ENCODE measurements around the gene RASSF4. TPM values are rescaled to one million over a fixed set of nuclear protein-coding genes. Genes with fewer than 3 reads are reported as not detected.

RASSF4 gene
- total and polyA plus RNA-seq, 2 donors (not counting 3 experiments of a cell fraction or from before 2014, with no cell fraction given) = 7.6 to 8.2 TPM

GRCh38 chr10:44965651-44966097 is 6.1 kb downstream of the RASSF4 start:
- H3K27me3 ChIP-seq (ENCODE audit: control insufficient read depth in 2 of 2, insufficient read depth in 2 of 2, low read length in 2 of 2) = no peaks in the 10 kb centered on the region
- no peaks in the 10 kb centered on the region for H3K9me3 ChIP-seq (replicated peaks; ENCODE audit: control insufficient read depth, insufficient read depth, low read length)
- no peaks in the 10 kb centered on the region for H3K4me1 ChIP-seq (ENCODE audit: control insufficient read depth, extremely low read depth, insufficient read depth, low read length)
- H3K4me3 ChIP-seq (replicated peaks in 1 of 3; ENCODE audit: insufficient read depth in 1 of 3, low read depth in 1 of 3, low read length in 3 of 3) = no peak overlapping the region
- intact Hi-C loops (cut with micrococcal nuclease) (no loop called here), dilution Hi-C loops (cut with MboI; ENCODE audit: extremely low pct_ligation_motif_present, low sequenced_read_pairs) (no loop called here)
- BruUV-seq (replicated peaks) = no TSS peak
- FAIRE-seq (no peak), DNase-seq (ENCODE audit: low read depth, low spot score) (no peak)
- H3K9ac ChIP-seq (replicated peaks; ENCODE audit: extremely low read depth, insufficient read depth, low read length) = no peak overlapping the region
- ChIA-PET CTCF (interaction anchor here (0.8 to 1.8 kb wide), 7 partner anchors 10 to 37 kb away, joined by 3 to 8 read pairs (median 3); partner anchors contain the start of genes DEPP1 and ZNF22), POLR2A (interaction anchor here (1.9 kb wide), 1 partner anchor 13 kb away, joined by 8 read pairs; the partner anchor contains the start of gene DEPP1)
- no peak for TF ChIP-seq CTCF (IDR thresholded peaks at IDR 0.05; ENCODE audit: extremely low read depth in 1 of 2, insufficient read depth in 1 of 2, low read depth in 1 of 2, low read length in 2 of 2)
- no peak for TF ChIP-seq MYC (IDR thresholded peaks at IDR 0.05; ENCODE audit: low read depth, low read length)
- TF ChIP-seq MAX (IDR thresholded peaks at IDR 0.05; ENCODE audit: insufficient read depth, insufficient read length) = no peak
- TF ChIP-seq EZH2 (IDR thresholded peaks at IDR 0.05; ENCODE audit: borderline replicate concordance, low read depth, low read length, severe bottlenecking) = no peak
- no peak for TF ChIP-seq POLR2A (IDR thresholded peaks at IDR 0.05; ENCODE audit: low read depth, low read length)
- no peak for TF ChIP-seq JUN (IDR thresholded peaks at IDR 0.05; ENCODE audit: borderline replicate concordance, insufficient read depth, insufficient read length, low read depth)
- no peak for TF ChIP-seq POLR2AphosphoS5 (IDR thresholded peaks at IDR 0.05; ENCODE audit: insufficient read depth, low read depth, low read length)
- no peak for TF ChIP-seq GATA2 (IDR thresholded peaks at IDR 0.05; ENCODE audit: insufficient read depth, insufficient read length, low read depth, low read length)
- TF ChIP-seq FOS (IDR thresholded peaks at IDR 0.05; ENCODE audit: borderline replicate concordance, insufficient read depth, low read length) = no peak
- no peaks in the 10 kb centered on the region for H3K9me1 ChIP-seq (replicated peaks; ENCODE audit: control insufficient read depth, extremely low read depth, insufficient read depth, low read length)
- no peak overlapping the region for H3K4me2 ChIP-seq (ENCODE audit: insufficient read depth, low read length)
- no peaks in the 10 kb centered on the region for H3K36me3 ChIP-seq (ENCODE audit: control insufficient read depth in 2 of 2, extremely low read depth in 1 of 2, insufficient read depth in 2 of 2, low read length in 2 of 2)
- H2AFZ ChIP-seq (ENCODE audit: low read depth, low read length) = no peak overlapping the region
- H3K79me2 ChIP-seq (ENCODE audit: control insufficient read depth, insufficient read depth, low read length) = no peaks in the 10 kb centered on the region
- no peak overlapping the region for H3K27ac ChIP-seq (ENCODE audit: insufficient read depth, low read depth, low read length)
- no peaks in the 10 kb centered on the region for H4K20me1 ChIP-seq (replicated peaks; ENCODE audit: control insufficient read depth, extremely low read depth, insufficient read depth, low read length)
